IMR-90 (cell line): ENCODE data around the gene LYSMD2. TPM values are rescaled to one million over a fixed set of nuclear protein-coding genes. Genes with fewer than 3 reads are reported as not detected.

Experiments used
- ATAC-seq: fragments of 200-7000 bp; cut with Tn5 transposase; 2 replicates; pipeline ENCODE4 v1.9.1; 2020; ENCODE audit warnings: low read depth, mild to moderate bottlenecking, moderate library complexity
- BruUV-seq: library from RNA; stranded (reverse); fragments of 400-500 nt; replicated peaks from 2 replicates; lab custom pipeline; 2021; lab: Mats Ljungman, UMichigan
- CTCF ChIA-PET: fragments of 300-600 bp; formaldehyde crosslinking; extraction: SDS; loops from one replicate; lab custom pipeline; 2021; ENCODE audit warnings: antibody characterized with exemption; lab: Yijun Ruan, JAX
- POLR2A ChIA-PET: fragments of 300-600 bp; sonication (Branson Sonifier 250); formaldehyde crosslinking; loops from one replicate; lab custom pipeline; 2022; ENCODE audit warnings: antibody characterized with exemption; ENCODE audit not compliant: unreplicated experiment; lab: Charles Lee
- DNase-seq: peaks from one replicate; pipeline ENCODE4 v3.0.0; 2013
- H2AFZ ChIP-seq: replicated peaks from 2 replicates; pipeline ENCODE3; 2013; ENCODE audit warnings: low read length, mild to moderate bottlenecking; ENCODE audit not compliant: poor library complexity
- H2AK5ac ChIP-seq: 2 replicates; pipeline ENCODE4 v1.6.1; 2013; ENCODE audit warnings: low read depth, low read length, inconsistent platforms
- H2AK9ac ChIP-seq: replicated peaks from 2 replicates; pipeline ENCODE3; 2013; ENCODE audit warnings: mild to moderate bottlenecking, low read depth, low read length, moderate library complexity; ENCODE audit not compliant: poor library complexity
- H2BK120ac ChIP-seq: 2 replicates; pipeline ENCODE4 v1.6.1; 2013; ENCODE audit warnings: low read depth, low read length, inconsistent platforms
- H2BK15ac ChIP-seq: 3 replicates; pipeline ENCODE4 v1.6.1; 2013; ENCODE audit warnings: low read depth, low read length, inconsistent platforms
- H2BK20ac ChIP-seq: 2 replicates; pipeline ENCODE4 v1.6.1; 2013; ENCODE audit warnings: low read depth, mild to moderate bottlenecking, inconsistent platforms, low read length, moderate library complexity
- H2BK5ac ChIP-seq: 2 replicates; pipeline ENCODE4 v1.6.1; 2013; ENCODE audit warnings: mild to moderate bottlenecking, low read depth, low read length, inconsistent platforms; ENCODE audit not compliant: poor library complexity, severe bottlenecking
- H3K14ac ChIP-seq: replicated peaks from 2 replicates; pipeline ENCODE4 v1.6.1; 2013; ENCODE audit warnings: low read depth, low read length, inconsistent platforms
- H3K18ac ChIP-seq: 2 replicates; pipeline ENCODE4 v1.6.1; 2013; ENCODE audit warnings: low read depth, low read length, control low read depth
- H3K23ac ChIP-seq: 2 replicates; pipeline ENCODE4 v1.6.1; 2013; ENCODE audit warnings: low read depth, low read length, inconsistent platforms
- H3K27ac ChIP-seq: 2 replicates; pipeline ENCODE4 v1.5.1; 2013; ENCODE audit warnings: mild to moderate bottlenecking, control low read depth, low read length; ENCODE audit not compliant: insufficient read depth
- H3K27me3 ChIP-seq: 2 replicates; pipeline ENCODE4 v1.6.1; 2013; ENCODE audit warnings: low read length; ENCODE audit not compliant: control insufficient read depth, insufficient read depth
- H3K36me3 ChIP-seq: 2 replicates; pipeline ENCODE4 v1.6.1; 2013; ENCODE audit warnings: low read length, mixed read lengths; ENCODE audit not compliant: control insufficient read depth, insufficient read depth
- H3K4ac ChIP-seq: 2 replicates; pipeline ENCODE4 v1.6.1; 2013; ENCODE audit warnings: low read depth, low read length, inconsistent platforms
- H3K4me1 ChIP-seq: 2 replicates; pipeline ENCODE4 v1.6.1; 2013; ENCODE audit warnings: low read length, mixed read lengths; ENCODE audit not compliant: control insufficient read depth, insufficient read depth
- H3K4me2 ChIP-seq: 2 replicates; pipeline ENCODE4 v1.6.1; 2013; ENCODE audit warnings: low read depth, mild to moderate bottlenecking, control low read depth, low read length, moderate library complexity
- H3K4me3 ChIP-seq: 2 replicates; pipeline ENCODE4 v1.5.1; 2013; ENCODE audit warnings: low read depth, mild to moderate bottlenecking, control low read depth, low read length, moderate library complexity; ENCODE audit not compliant: insufficient read depth
- H3K56ac ChIP-seq: 2 replicates; pipeline ENCODE4 v1.6.1; 2013; ENCODE audit warnings: low read length, inconsistent platforms; ENCODE audit not compliant: insufficient read depth; ENCODE audit errors: extremely low read depth
- H3K79me1 ChIP-seq, 2 experiments: 2 replicates each; pipeline ENCODE4 v1.6.1; 2013; ENCODE audit warnings: low read length in 2 of 2, inconsistent platforms in 1 of 2, low read depth in 1 of 2
- H3K9ac ChIP-seq: 2 replicates; pipeline ENCODE4 v1.6.1; 2013; ENCODE audit warnings: low read depth, low read length, control low read depth
- H3K9me1 ChIP-seq: 2 replicates; pipeline ENCODE4 v1.6.1; 2013; ENCODE audit warnings: low read length, inconsistent platforms; ENCODE audit not compliant: insufficient read depth
- H3K9me3 ChIP-seq: 2 replicates; pipeline ENCODE4 v1.6.1; 2013; ENCODE audit warnings: low read length; ENCODE audit not compliant: control insufficient read depth, insufficient read depth
- H4K20me1 ChIP-seq: 2 replicates; pipeline ENCODE4 v1.6.1; 2013; ENCODE audit warnings: low read length, inconsistent platforms; ENCODE audit not compliant: insufficient read depth
- H4K5ac ChIP-seq: 2 replicates; pipeline ENCODE4 v1.6.1; 2013; ENCODE audit warnings: mild to moderate bottlenecking, low read depth, low read length, control low read depth
- H4K8ac ChIP-seq, 2 experiments: 2 replicates each; pipeline ENCODE4 v1.6.1; 2013; ENCODE audit warnings: low read depth in 2 of 2, low read length in 2 of 2, control low read depth in 1 of 2, inconsistent platforms in 1 of 2
- H4K91ac ChIP-seq: 2 replicates; pipeline ENCODE4 v1.6.1; 2013; ENCODE audit warnings: low read depth, low read length, inconsistent platforms; ENCODE audit not compliant: insufficient read depth
- CEBPB ChIP-seq: IDR thresholded peaks from 2 replicates; pipeline ENCODE4 v1.6.1; 2012; ENCODE audit warnings: low read depth, low read length, improper control_type of control experiment
- CHD1 ChIP-seq: IDR thresholded peaks from 2 replicates; pipeline ENCODE4 v1.6.1; 2012; ENCODE audit warnings: low read depth, low read length, improper control_type of control experiment
- MAZ ChIP-seq: IDR thresholded peaks from 2 replicates; pipeline ENCODE4 v1.6.1; 2012; ENCODE audit warnings: low read depth, mild to moderate bottlenecking, low read length, improper control_type of control experiment, moderate library complexity, borderline replicate concordance
- POLR2A ChIP-seq: IDR thresholded peaks from 2 replicates; pipeline ENCODE4 v1.6.1; 2012; ENCODE audit warnings: mild to moderate bottlenecking, low read depth, low read length
- WGBS, 2 experiments: methylation state at CpG; one replicate each; pipeline versions ENCODE4 v1.1.5 to v1.1.7; 2013; ENCODE audit warnings: missing lambda C conversion rate in 2 of 2; ENCODE audit not compliant: insufficient read length in 1 of 2; ENCODE audit errors: extremely low coverage in 2 of 2; 5-methylcytosine and 5-hydroxymethylcytosine counted together
- dilution Hi-C: fragments of 300-500 bp; cut with HindIII; formaldehyde crosslinking; loops from one replicate; pipeline ENCODE4 v1.14.3; 2018; ENCODE audit warnings: low sequenced_read_pairs; ENCODE audit not compliant: unreplicated experiment
- in situ Hi-C: fragments of 300-500 bp; cut with MboI; formaldehyde crosslinking; loops from 3 replicates; pipeline ENCODE4 v1.14.3; 2019; ENCODE audit warnings: low sequenced_read_pairs, inconsistent platforms, mixed read lengths
- intact Hi-C: fragments of 100-400 bp; cut with micrococcal nuclease; formaldehyde crosslinking; loops from 2 replicates; pipeline ENCODE4 v1.10.0; 2022
- polyA plus RNA-seq, 3 experiments: library from polyadenylated mRNA; depleted of rRNA; stranded (reverse); fragments of >200 nt; gene quantifications; 2 replicates each; pipeline ENCODE4 v1.2.3, GENCODE V29; 2012; ENCODE audit warnings: low replicate concordance in 1 of 3
- total RNA-seq: library from RNA; depleted of rRNA; stranded (reverse); fragments of >200 nt; gene quantifications from 2 replicates; pipeline ENCODE4 v1.2.3, GENCODE V29; 2012

LYSMD2 gene
- total and polyA plus RNA-seq, 2 of the 4 experiments (the other 2 are of a cell fraction), result 5.9 to 6.0 TPM

DNA sequence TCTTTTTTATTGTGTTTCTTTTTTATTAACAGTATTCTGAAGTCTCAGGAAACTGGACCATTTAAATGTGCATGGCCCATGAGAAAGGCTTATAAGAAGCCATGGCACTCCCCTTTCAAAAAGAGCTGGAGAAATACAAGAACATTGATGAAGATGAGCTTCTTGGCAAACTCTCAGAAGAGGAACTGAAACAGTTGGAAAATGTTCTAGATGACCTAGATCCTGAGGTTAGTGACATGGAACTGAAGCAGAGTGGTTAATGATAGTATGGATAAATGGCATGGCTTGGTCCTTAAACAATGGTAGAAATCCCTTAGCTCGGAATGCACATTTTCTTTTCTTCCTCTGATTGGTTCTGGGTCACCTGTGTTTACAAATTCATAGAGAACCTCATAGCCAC lies 28.9 kb upstream of the LYSMD2 start:
- no peak overlapping the region for H4K8ac ChIP-seq
- H2AK5ac ChIP-seq, result no peak overlapping the region
- H3K4me1 ChIP-seq, result no peaks in the 10 kb centered on the region
- no TSS peak for BruUV-seq
- no peak for DNase-seq
- H3K79me1 ChIP-seq, result no peaks in the 10 kb centered on the region; a peak in 2 of 4 replicates
- dilution Hi-C loops (no loop called here), intact Hi-C loops (no loop called here), in situ Hi-C loops (no loop called here)
- ChIA-PET POLR2A (no interaction called here), CTCF (no interaction called here)
- H3K9me1 ChIP-seq, result 0 out of 2 replicates have a peak, but pooled peaks cover 6% of the 10 kb centered on the region
- no peak overlapping the region for H3K4ac ChIP-seq
- peaks cover 3% of the 10 kb centered on the region; the same call in 1 of the 2 replicates for H3K36me3 ChIP-seq
- H3K14ac ChIP-seq, result no peak overlapping the region
- no peak overlapping the region for H3K23ac ChIP-seq
- no CpG with 5 or more reads among the region's 1 CpG for WGBS, 2 experiments
- no peaks in the 10 kb centered on the region for H3K27me3 ChIP-seq
- no peak overlapping the region for H2AK9ac ChIP-seq
- H2BK5ac ChIP-seq, result no peak overlapping the region
- H3K9me3 ChIP-seq, result no peaks in the 10 kb centered on the region
- ATAC-seq, result no peak
- no peak overlapping the region for H3K4me2 ChIP-seq
- H2AFZ ChIP-seq, result no peak overlapping the region
- no peak overlapping the region for H3K4me3 ChIP-seq
- no peak overlapping the region for H2BK20ac ChIP-seq
- no peak overlapping the region for H3K27ac ChIP-seq
- H3K56ac ChIP-seq, result no peak overlapping the region
- no peaks in the 10 kb centered on the region for H4K20me1 ChIP-seq
- no peak overlapping the region for H2BK120ac ChIP-seq
- no peak overlapping the region for H4K5ac ChIP-seq
- no peak overlapping the region for H2BK15ac ChIP-seq
- no peak overlapping the region for H3K9ac ChIP-seq
- no peak overlapping the region for H4K91ac ChIP-seq
- TF ChIP-seq CHD1 (no peak), MAZ (no peak), CEBPB (no peak), POLR2A (no peak)
- no peak overlapping the region for H3K18ac ChIP-seq
